ENCODE data around the gene MALT1. TPM values are rescaled to one million over a fixed set of nuclear protein-coding genes. Genes with fewer than 3 reads are reported as not detected.

MALT1 gene
- total RNA-seq, 2 experiments from 2014 or later: 14.4 to 18.5 TPM

DNA sequence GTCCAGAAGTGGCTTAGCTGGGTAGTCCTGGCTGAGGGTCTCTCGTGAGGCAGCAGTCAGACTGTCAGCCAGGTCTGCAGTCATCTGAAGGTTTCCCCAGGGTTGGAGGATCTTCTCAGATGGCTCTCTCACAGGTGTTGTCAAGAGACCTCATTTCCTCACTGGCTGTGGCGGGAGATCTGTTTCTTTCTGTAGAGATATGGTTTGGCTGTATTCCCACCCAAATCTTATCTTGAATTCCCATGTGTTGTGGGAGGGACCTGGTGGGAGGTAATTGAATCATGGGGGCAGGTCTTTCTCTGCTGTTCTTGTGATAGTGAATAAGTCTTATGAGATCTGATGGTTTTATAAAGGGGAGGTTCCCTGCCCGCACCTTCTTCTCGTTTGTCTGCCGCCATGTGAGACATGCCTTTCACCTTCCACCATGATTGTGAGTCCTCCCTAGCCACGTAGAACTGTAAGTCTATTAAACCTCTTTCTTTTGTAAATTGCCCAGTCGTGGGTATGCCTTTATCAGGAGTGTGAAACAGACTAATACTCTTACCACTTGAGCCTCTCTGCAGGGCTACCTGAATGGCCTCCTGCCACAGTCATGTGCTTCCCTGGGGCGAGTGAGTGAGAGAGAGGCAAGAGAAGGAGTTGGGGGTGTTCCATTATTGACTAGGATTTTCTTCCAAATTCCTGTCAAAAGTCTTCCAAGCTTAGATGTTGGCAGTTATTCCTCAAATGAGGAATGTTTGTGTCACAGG lies 23.6 kb downstream of the MALT1 start:
- Histone ChIP-seq H3K79me2 (ENCODE audit: insufficient read depth, low read depth, low read length) (no peaks in the 10 kb centered on the region), H3K4me2 (ENCODE audit: low read length) (no peak overlapping the region), H3K4me3 (ENCODE audit: low read depth, low read length, poor library complexity, severe bottlenecking) (no peak overlapping the region), H3K36me3 (ENCODE audit: insufficient read depth, low read length) (peaks cover 18% of the 10 kb centered on the region; the same call in 1 of the 2 replicates), H3K9me3 (ENCODE audit: low read length) (no peaks in the 10 kb centered on the region), H2AFZ (ENCODE audit: low read length) (no peak overlapping the region), H3K27ac (ENCODE audit: low read depth, low read length, poor library complexity, severe bottlenecking) (no peak overlapping the region), H3K9me2 (ENCODE audit: insufficient read depth, low read length) (no peaks in the 10 kb centered on the region), H3K4me1 (ENCODE audit: insufficient read depth, low read length, poor library complexity, severe bottlenecking) (no peaks in the 10 kb centered on the region), H4K20me1 (ENCODE audit: insufficient read depth, low read length) (no peaks in the 10 kb centered on the region)
- TF ChIP-seq, protein P1, sequence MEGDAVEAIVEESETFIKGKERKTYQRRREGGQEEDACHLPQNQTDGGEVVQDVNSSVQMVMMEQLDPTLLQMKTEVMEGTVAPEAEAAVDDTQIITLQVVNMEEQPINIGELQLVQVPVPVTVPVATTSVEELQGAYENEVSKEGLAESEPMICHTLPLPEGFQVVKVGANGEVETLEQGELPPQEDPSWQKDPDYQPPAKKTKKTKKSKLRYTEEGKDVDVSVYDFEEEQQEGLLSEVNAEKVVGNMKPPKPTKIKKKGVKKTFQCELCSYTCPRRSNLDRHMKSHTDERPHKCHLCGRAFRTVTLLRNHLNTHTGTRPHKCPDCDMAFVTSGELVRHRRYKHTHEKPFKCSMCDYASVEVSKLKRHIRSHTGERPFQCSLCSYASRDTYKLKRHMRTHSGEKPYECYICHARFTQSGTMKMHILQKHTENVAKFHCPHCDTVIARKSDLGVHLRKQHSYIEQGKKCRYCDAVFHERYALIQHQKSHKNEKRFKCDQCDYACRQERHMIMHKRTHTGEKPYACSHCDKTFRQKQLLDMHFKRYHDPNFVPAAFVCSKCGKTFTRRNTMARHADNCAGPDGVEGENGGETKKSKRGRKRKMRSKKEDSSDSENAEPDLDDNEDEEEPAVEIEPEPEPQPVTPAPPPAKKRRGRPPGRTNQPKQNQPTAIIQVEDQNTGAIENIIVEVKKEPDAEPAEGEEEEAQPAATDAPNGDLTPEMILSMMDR (conservative IDR thresholded peaks at IDR 0.05; ENCODE audit: low read length): no peak
- no peak for TF ChIP-seq EZH2phosphoT487 (IDR thresholded peaks at IDR 0.05; ENCODE audit: borderline replicate concordance, low read depth, low read length)
- ChIA-PET CTCF (ENCODE audit: unreplicated experiment) (no interaction called here), POLR2A (no interaction called here)
- DNase-seq (ENCODE audit: low spot score): no peak
- no TSS peak for BruUV-seq (replicated peaks)
- intact Hi-C loops (cut with micrococcal nuclease; ENCODE audit: unreplicated experiment): no loop called here

DNA sequence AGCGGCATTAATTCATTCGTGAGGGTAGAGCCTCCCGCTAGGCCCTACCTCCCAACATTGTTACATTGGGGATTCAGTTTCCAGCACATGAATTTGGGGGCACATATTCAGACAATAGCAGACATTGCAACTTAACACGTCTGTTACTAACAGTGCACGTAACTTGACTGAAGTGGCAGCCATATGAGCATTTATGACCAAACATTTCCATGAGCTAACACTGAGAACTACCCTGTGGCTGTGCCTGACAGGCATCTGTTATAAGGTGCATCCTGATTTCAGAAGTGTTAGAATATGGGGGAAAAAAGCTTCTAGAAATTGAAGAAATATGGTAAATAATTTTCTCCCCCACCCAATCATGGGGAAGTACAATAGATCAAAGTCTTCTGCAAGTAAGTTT lies 24.5 kb downstream of the MALT1 start:
- DNase-seq (ENCODE audit: low spot score): no peak
- CTCF ChIA-PET (ENCODE audit: unreplicated experiment): no interaction called here

DNA sequence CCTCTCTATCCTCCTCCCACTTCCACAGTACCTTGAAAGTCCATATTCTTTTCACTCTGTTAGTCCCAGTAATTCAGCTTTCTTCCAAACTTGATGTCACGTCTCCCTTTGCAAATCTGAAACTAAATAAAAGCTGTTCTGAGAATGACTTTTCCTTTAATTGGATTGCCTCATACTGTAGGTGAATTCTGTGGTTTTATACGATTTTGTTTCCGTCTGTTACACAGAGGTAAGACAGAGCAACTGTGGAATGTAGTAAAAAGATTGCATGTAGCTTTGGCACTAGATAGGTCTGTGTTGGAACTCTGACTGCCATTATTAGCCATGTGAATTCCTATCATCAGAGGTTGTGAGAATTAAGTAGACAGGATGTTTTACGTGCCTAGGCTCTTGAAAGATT lies 25.9 kb downstream of the MALT1 start:
- no peaks in the 10 kb centered on the region for H3K79me2 ChIP-seq (ENCODE audit: insufficient read depth, low read depth, low read length)
- H3K4me3 ChIP-seq (ENCODE audit: low read depth, low read length, poor library complexity, severe bottlenecking): no peak overlapping the region
- ChIA-PET POLR2A (no interaction called here), CTCF (ENCODE audit: unreplicated experiment) (no interaction called here)
- no peak overlapping the region for H3K4me2 ChIP-seq (ENCODE audit: low read length)
- no peaks in the 10 kb centered on the region for H3K9me3 ChIP-seq (ENCODE audit: low read length)
- BruUV-seq (replicated peaks): no TSS peak
- no peaks in the 10 kb centered on the region for H4K20me1 ChIP-seq (ENCODE audit: insufficient read depth, low read length)
- H2AFZ ChIP-seq (ENCODE audit: low read length): no peak overlapping the region
- H3K4me1 ChIP-seq (ENCODE audit: insufficient read depth, low read length, poor library complexity, severe bottlenecking): no peaks in the 10 kb centered on the region
- H3K36me3 ChIP-seq (ENCODE audit: insufficient read depth, low read length): peaks cover 23% of the 10 kb centered on the region; the same call in 1 of the 2 replicates
- no peak overlapping the region for H3K27ac ChIP-seq (ENCODE audit: low read depth, low read length, poor library complexity, severe bottlenecking)
- no peak for DNase-seq (ENCODE audit: low spot score)
- intact Hi-C loops (cut with micrococcal nuclease; ENCODE audit: unreplicated experiment): no loop called here
- no peaks in the 10 kb centered on the region for H3K9me2 ChIP-seq (ENCODE audit: insufficient read depth, low read length)
- TF ChIP-seq, protein P1 (conservative IDR thresholded peaks at IDR 0.05; ENCODE audit: low read length): no peak
- no peak for TF ChIP-seq EZH2phosphoT487 (IDR thresholded peaks at IDR 0.05; ENCODE audit: borderline replicate concordance, low read depth, low read length)

More for the DNA sequence above, 24.5 kb downstream of the MALT1 start:
- H3K9me3 ChIP-seq (ENCODE audit: low read length): no peaks in the 10 kb centered on the region
- H3K4me3 ChIP-seq (ENCODE audit: low read depth, low read length, poor library complexity, severe bottlenecking): no peak overlapping the region
- POLR2A ChIA-PET: no interaction called here
- no TSS peak for BruUV-seq (replicated peaks)
- no peak overlapping the region for H3K4me2 ChIP-seq (ENCODE audit: low read length)
- no peak overlapping the region for H3K27ac ChIP-seq (ENCODE audit: low read depth, low read length, poor library complexity, severe bottlenecking)
- H2AFZ ChIP-seq (ENCODE audit: low read length): no peak overlapping the region
- intact Hi-C loops (cut with micrococcal nuclease; ENCODE audit: unreplicated experiment): no loop called here
- TF ChIP-seq EZH2phosphoT487 (IDR thresholded peaks at IDR 0.05; ENCODE audit: borderline replicate concordance, low read depth, low read length): no peak
- TF ChIP-seq, protein P1 (conservative IDR thresholded peaks at IDR 0.05; ENCODE audit: low read length): no peak
- H3K79me2 ChIP-seq (ENCODE audit: insufficient read depth, low read depth, low read length): no peaks in the 10 kb centered on the region
- H3K36me3 ChIP-seq (ENCODE audit: insufficient read depth, low read length): peaks cover 14% of the 10 kb centered on the region; the same call in 1 of the 2 replicates
- H4K20me1 ChIP-seq (ENCODE audit: insufficient read depth, low read length): no peaks in the 10 kb centered on the region
- H3K9me2 ChIP-seq (ENCODE audit: insufficient read depth, low read length): no peaks in the 10 kb centered on the region
- H3K4me1 ChIP-seq (ENCODE audit: insufficient read depth, low read length, poor library complexity, severe bottlenecking): no peaks in the 10 kb centered on the region

Measured in OCI-LY7 (cell line).